HEK293 (cell line): Measurements from ENCODE around the gene AUH.

Experiments used
- CTCF ChIP-seq: fragments of 450-650 bp; formaldehyde crosslinking; IDR thresholded peaks from 2 replicates; pipeline ENCODE4 v1.5.1; 2016; ENCODE audit warnings: missing biosample characterization, missing genetic modification characterization
- SETDB1 ChIP-seq: IDR thresholded peaks from one replicate; pipeline ENCODE4 v1.6.1; 2017; ENCODE audit warnings: mild to moderate bottlenecking, low read length, moderate library complexity, mixed read lengths; ENCODE audit not compliant: insufficient read length
- TCF7L2 ChIP-seq: IDR thresholded peaks from 2 replicates; pipeline ENCODE4 v1.6.1; 2011; ENCODE audit warnings: low read depth, mild to moderate bottlenecking, inconsistent platforms, low read length, moderate library complexity, borderline replicate concordance
- ZNF274 ChIP-seq, 2 experiments: fragments of 200-500 bp in 1 of 2; fragments of 450-650 bp in 1 of 2; sonication (Bioruptor generic) in 1 of 2; formaldehyde crosslinking in 1 of 2; IDR thresholded peaks; 2 replicates each; pipeline versions ENCODE4 v1.5.1 to v1.6.1; 2014 to 2016; ENCODE audit warnings: borderline replicate concordance in 1 of 2, inconsistent platforms in 1 of 2, low read length in 1 of 2, missing biosample characterization in 1 of 2, missing genetic modification characterization in 1 of 2
- ZNF354C ChIP-seq: fragments of 450-650 bp; formaldehyde crosslinking; IDR thresholded peaks from 2 replicates; pipeline ENCODE4 v1.5.1; 2016; ENCODE audit warnings: missing biosample characterization, missing genetic modification characterization, low read depth, borderline replicate concordance

GRCh38 chr9:91255327-91255726, 106.4 kb downstream of the AUH start:
- TF ChIP-seq TCF7L2 = no peak
- TF ChIP-seq SETDB1 = no peak
- TF ChIP-seq ZNF274 (IDR thresholded peaks at IDR 0.05; ENCODE audit: low read length) = no peak
- TF ChIP-seq ZNF274 (tag by site-specific recombination; IDR thresholded peaks at IDR 0.05; ENCODE audit: borderline replicate concordance) = no peak
- no peak for TF ChIP-seq ZNF354C (tag by site-specific recombination)
- TF ChIP-seq CTCF (tag by site-specific recombination) = no peak
